Natural killer cell (primary cell): Measurements from ENCODE around the gene GPRC5D. TPM values are rescaled to one million over a fixed set of nuclear protein-coding genes. Genes with fewer than 3 reads are reported as not detected.

Source experiments
- ATAC-seq, 3 donors: fragments of 150-1000 bp in 2 of 3; fragments of 200-7000 bp in 1 of 3; cut with Tn5 transposase; 1 replicate in 1 of 3; 2 replicates in 2 of 3; pipeline ENCODE4 v1.10.0; 2021; ENCODE audit warnings: mild to moderate bottlenecking in 2 of 3, moderate library complexity in 2 of 3
- DNase-seq, 2 donors: peaks; one replicate each; pipeline versions ENCODE4 v3.0.0 to v3.0.0-alpha.2; 2013 to 2021; ENCODE audit warnings: mixed read lengths in 1 of 2
- H3K27ac ChIP-seq: one replicate; pipeline ENCODE4 v1.5.1; 2013; ENCODE audit warnings: mild to moderate bottlenecking, low read length
- H3K27me3 ChIP-seq: one replicate; pipeline ENCODE4 v1.6.1; 2013; ENCODE audit warnings: low read length; ENCODE audit not compliant: control insufficient read depth, insufficient read depth
- H3K36me3 ChIP-seq: one replicate; pipeline ENCODE4 v1.6.1; 2013; ENCODE audit warnings: low read length; ENCODE audit not compliant: control insufficient read depth, insufficient read depth
- H3K4me1 ChIP-seq: one replicate; pipeline ENCODE4 v1.6.1; 2013; ENCODE audit warnings: low read length; ENCODE audit not compliant: control insufficient read depth, insufficient read depth
- H3K4me3 ChIP-seq: one replicate; pipeline ENCODE4 v1.5.1; 2013; ENCODE audit warnings: low read length
- H3K9me3 ChIP-seq: one replicate; pipeline ENCODE4 v1.6.1; 2013; ENCODE audit warnings: low read length; ENCODE audit not compliant: control insufficient read depth, insufficient read depth
- H3K27ac Mint-ChIP-seq, 2 donors: one replicate each; pipeline ENCODE4 v1.8.0; 2022; ENCODE audit warnings: mild to moderate bottlenecking in 2 of 2, mixed read lengths in 2 of 2, moderate library complexity in 1 of 2
- H3K27me3 Mint-ChIP-seq, 2 donors: one replicate each; pipeline ENCODE4 v1.8.0; 2022; ENCODE audit warnings: low read depth in 2 of 2, mixed read lengths in 2 of 2
- H3K36me3 Mint-ChIP-seq: one replicate; pipeline ENCODE4 v1.8.0; 2022; ENCODE audit warnings: mixed read lengths
- H3K4me1 Mint-ChIP-seq, 2 donors: one replicate each; pipeline ENCODE4 v1.8.0; 2022; ENCODE audit warnings: mixed read lengths in 2 of 2
- H3K4me3 Mint-ChIP-seq: one replicate; pipeline ENCODE4 v1.8.0; 2022; ENCODE audit warnings: mild to moderate bottlenecking, moderate library complexity, mixed read lengths
- H3K9me3 Mint-ChIP-seq, 2 donors: one replicate each; pipeline ENCODE4 v1.8.0; 2022; ENCODE audit warnings: mixed read lengths in 2 of 2
- WGBS: methylation state at CpG from one replicate; pipeline ENCODE4 v1.1.7; 2013; ENCODE audit warnings: missing lambda C conversion rate; ENCODE audit not compliant: insufficient coverage; 5-methylcytosine and 5-hydroxymethylcytosine counted together
- intact Hi-C: fragments of 100-400 bp; cut with micrococcal nuclease; formaldehyde crosslinking; loops from one replicate; pipeline ENCODE4 v1.14.2; 2022
- total RNA-seq, 4 donors: library from RNA; stranded (reverse); fragments of 120-200 nt in 1 of 4; gene quantifications; one replicate each; pipeline versions ENCODE4 v1.2.3 to v1.2.4, GENCODE V29; 2013 to 2022
- TF ChIP-seq, protein P1 (sequence below): fragments of 200-600 bp; IDR thresholded peaks from one replicate; pipeline ENCODE4 v1.8.0; 2022; ENCODE audit warnings: antibody characterized with exemption

GPRC5D gene
- total RNA-seq, 3 donors from 2014 or later (not counting 1 experiment from before 2014, with no cell fraction given): 5.5 TPM; not detected in 2

DNA sequence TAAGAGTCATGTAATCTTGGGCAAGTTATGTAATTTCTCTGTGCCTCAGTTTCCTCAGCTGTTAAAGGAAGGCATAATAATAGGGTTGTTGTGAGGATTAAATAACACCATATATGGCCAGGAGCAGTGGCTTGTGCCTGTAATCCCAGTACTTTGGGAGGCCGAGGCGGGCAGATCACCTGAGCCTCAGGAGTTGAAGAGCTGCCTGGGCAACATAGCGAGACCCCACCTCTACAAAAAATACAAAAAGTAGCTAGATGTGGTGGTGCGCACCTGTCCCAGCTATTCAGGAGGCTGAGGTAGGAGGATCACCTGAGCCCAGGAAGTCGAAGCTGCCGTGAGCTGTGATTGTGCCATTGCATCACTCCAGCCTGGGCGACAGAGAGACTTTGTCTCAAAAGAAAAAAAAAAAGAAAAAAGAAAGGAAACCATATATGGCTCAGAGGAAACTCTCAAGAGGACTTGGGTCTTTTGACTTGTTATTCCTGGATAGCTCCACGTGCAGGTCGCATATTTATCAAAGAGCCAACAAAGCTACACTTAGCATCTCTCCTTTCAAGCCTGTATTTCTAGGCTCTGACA is 53.7 kb downstream of the GPRC5D start:
- H3K4me3 ChIP-seq: no peak overlapping the region
- TF ChIP-seq, protein P1, sequence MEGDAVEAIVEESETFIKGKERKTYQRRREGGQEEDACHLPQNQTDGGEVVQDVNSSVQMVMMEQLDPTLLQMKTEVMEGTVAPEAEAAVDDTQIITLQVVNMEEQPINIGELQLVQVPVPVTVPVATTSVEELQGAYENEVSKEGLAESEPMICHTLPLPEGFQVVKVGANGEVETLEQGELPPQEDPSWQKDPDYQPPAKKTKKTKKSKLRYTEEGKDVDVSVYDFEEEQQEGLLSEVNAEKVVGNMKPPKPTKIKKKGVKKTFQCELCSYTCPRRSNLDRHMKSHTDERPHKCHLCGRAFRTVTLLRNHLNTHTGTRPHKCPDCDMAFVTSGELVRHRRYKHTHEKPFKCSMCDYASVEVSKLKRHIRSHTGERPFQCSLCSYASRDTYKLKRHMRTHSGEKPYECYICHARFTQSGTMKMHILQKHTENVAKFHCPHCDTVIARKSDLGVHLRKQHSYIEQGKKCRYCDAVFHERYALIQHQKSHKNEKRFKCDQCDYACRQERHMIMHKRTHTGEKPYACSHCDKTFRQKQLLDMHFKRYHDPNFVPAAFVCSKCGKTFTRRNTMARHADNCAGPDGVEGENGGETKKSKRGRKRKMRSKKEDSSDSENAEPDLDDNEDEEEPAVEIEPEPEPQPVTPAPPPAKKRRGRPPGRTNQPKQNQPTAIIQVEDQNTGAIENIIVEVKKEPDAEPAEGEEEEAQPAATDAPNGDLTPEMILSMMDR: no peak
- no peaks in the 10 kb centered on the region for H3K9me3 Mint-ChIP-seq
- no peak overlapping the region for H3K4me3 Mint-ChIP-seq
- no peak overlapping the region for H3K27ac Mint-ChIP-seq
- DNase-seq (no peak), ATAC-seq (no peak)
- peaks cover 17 to 28% of the 10 kb centered on the region in 2 donors for H3K27me3 Mint-ChIP-seq
- H3K4me1 Mint-ChIP-seq: no peaks in the 10 kb centered on the region
- no peaks in the 10 kb centered on the region for H3K36me3 Mint-ChIP-seq
- H3K36me3 ChIP-seq: no peaks in the 10 kb centered on the region
- no peaks in the 10 kb centered on the region for H3K4me1 ChIP-seq
- H3K27ac ChIP-seq: no peak overlapping the region
- intact Hi-C loops: loop anchor here (10.0 kb wide), 1 partner anchor 113 kb away; the partner anchor contains the start of gene APOLD1
- WGBS: 89% methylated on average over 8 of the region's 9 CpGs
- no peaks in the 10 kb centered on the region for H3K27me3 ChIP-seq
- H3K9me3 ChIP-seq: no peaks in the 10 kb centered on the region

GRCh38 chr12:12897302-12897701 is 54.7 kb downstream of the GPRC5D start:
- DNase-seq (no peak), ATAC-seq (no peak)
- Mint-ChIP-seq H3K27ac (no peak overlapping the region), H3K4me1 (no peaks in the 10 kb centered on the region), H3K9me3 (no peaks in the 10 kb centered on the region), H3K27me3 (peaks cover 26 to 35% of the 10 kb centered on the region in 2 donors), H3K4me3 (no peak overlapping the region), H3K36me3 (no peaks in the 10 kb centered on the region)
- Histone ChIP-seq H3K36me3 (no peaks in the 10 kb centered on the region), H3K27ac (no peak overlapping the region), H3K9me3 (no peaks in the 10 kb centered on the region), H3K27me3 (peaks cover 2% of the 10 kb centered on the region), H3K4me1 (no peaks in the 10 kb centered on the region), H3K4me3 (no peak overlapping the region)
- 94% methylated on average over 6 of the region's 6 CpGs for WGBS
- TF ChIP-seq, protein P1: no peak
- intact Hi-C loops: loop anchor here (10.0 kb wide), 1 partner anchor 113 kb away; the partner anchor contains the start of gene APOLD1

- H3K4me3 Mint-ChIP-seq: no peak overlapping the region
- peaks cover 7% of the 10 kb centered on the region for H3K27me3 ChIP-seq
- no peak overlapping the region for H3K27ac ChIP-seq
- TF ChIP-seq, protein P1: no peak
- no peak for ATAC-seq
- no peaks in the 10 kb centered on the region for H3K36me3 ChIP-seq
- H3K9me3 ChIP-seq: no peaks in the 10 kb centered on the region
- H3K4me1 Mint-ChIP-seq: no peaks in the 10 kb centered on the region
- no peak for DNase-seq
- H3K4me3 ChIP-seq: no peak overlapping the region
- no peak overlapping the region for H3K27ac Mint-ChIP-seq
- H3K4me1 ChIP-seq: peaks cover 4% of the 10 kb centered on the region
- H3K27me3 Mint-ChIP-seq: peaks cover 28 to 42% of the 10 kb centered on the region in 2 donors
- intact Hi-C loops: loop anchor here (10.0 kb wide), 1 partner anchor 111 kb away; the partner anchor contains the start of gene APOLD1
- 90% methylated on average over 2 of the region's 2 CpGs for WGBS
- H3K36me3 Mint-ChIP-seq: no peaks in the 10 kb centered on the region
- H3K9me3 Mint-ChIP-seq: no peaks in the 10 kb centered on the region
Measured at GRCh38 chr12:12896260-12896659, 55.7 kb downstream of the GPRC5D start.

DNA sequence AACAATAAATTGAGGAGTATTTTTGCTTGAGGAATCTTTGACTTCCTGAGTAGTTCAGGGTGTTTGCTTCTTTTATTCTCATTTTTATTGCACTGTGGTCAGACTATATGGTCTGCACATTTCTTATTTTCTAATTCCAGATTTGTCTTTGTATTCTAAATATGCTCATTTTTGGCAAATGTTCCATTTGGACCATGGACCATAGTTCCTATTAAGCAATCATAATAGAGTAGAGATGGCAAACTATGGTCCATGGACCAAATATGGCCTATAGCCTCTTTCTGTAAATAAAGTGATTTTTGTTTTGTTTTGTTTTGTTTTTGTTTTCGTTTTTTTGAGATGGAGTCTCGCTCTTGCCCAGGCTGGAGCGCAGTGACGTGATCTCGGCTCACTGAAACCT is 58.5 kb downstream of the GPRC5D start:
- Histone ChIP-seq H3K27me3 (peaks cover 24% of the 10 kb centered on the region), H3K27ac (no peak overlapping the region), H3K9me3 (no peaks in the 10 kb centered on the region), H3K4me3 (no peak overlapping the region), H3K4me1 (peaks cover 13% of the 10 kb centered on the region), H3K36me3 (no peaks in the 10 kb centered on the region)
- WGBS: 92% methylated on average over 5 of the region's 5 CpGs
- Mint-ChIP-seq H3K9me3 (no peaks in the 10 kb centered on the region), H3K4me1 (no peaks in the 10 kb centered on the region), H3K4me3 (no peak overlapping the region), H3K27ac (no peak overlapping the region), H3K27me3 (peaks cover 50% of the 10 kb centered on the region in 2 donors), H3K36me3 (no peaks in the 10 kb centered on the region)
- DNase-seq (no peak), ATAC-seq (no peak)
- TF ChIP-seq, protein P1: no peak
- intact Hi-C loops: loop anchor here (10.0 kb wide), 1 partner anchor 109 kb away; the partner anchor contains the start of gene APOLD1
